K562 (cell line): ENCODE data around the gene APBA2.

Source experiments
- SRSF7 ChIP-seq: fragments of 200-400 bp; formaldehyde crosslinking; optimal IDR thresholded peaks from 2 replicates; pipeline ENCODE3; 2017; ENCODE audit warnings: mild to moderate bottlenecking, low read depth, low read length
- WHSC1 ChIP-seq: IDR thresholded peaks from one replicate; pipeline ENCODE4 v1.6.1; 2012; ENCODE audit warnings: low read length, control low read depth, inconsistent platforms
- ZFP36 ChIP-seq: fragments of 150-350 bp; IDR thresholded peaks from 2 replicates; pipeline ENCODE4 v1.6.1; 2018; ENCODE audit warnings: low read length, low read depth; ENCODE audit not compliant: partially characterized antibody

- TF ChIP-seq ZFP36 (no peak), WHSC1 (no peak), SRSF7 (no peak)
Observed at GRCh38 chr15:28915041-28915810, 29.5 kb downstream of the APBA2 start.
